H9 (cell line): ENCODE data around the gene NPTX1. TPM values are rescaled to one million over a fixed set of nuclear protein-coding genes. Genes with fewer than 3 reads are reported as not detected.

Experiments
- DNase-seq: peaks from one replicate; pipeline ENCODE4 v3.0.0-alpha.2; 2017
- H2AFZ ChIP-seq: one replicate; pipeline ENCODE4 v1.6.1; 2013; ENCODE audit warnings: mild to moderate bottlenecking, low read length, control low read depth, moderate library complexity
- H2AK5ac ChIP-seq: 2 replicates; pipeline ENCODE4 v1.6.1; 2013; ENCODE audit warnings: low read length, control low read depth, mixed read lengths; ENCODE audit not compliant: insufficient read length
- H2BK120ac ChIP-seq: one replicate; pipeline ENCODE4 v1.6.1; 2013; ENCODE audit warnings: low read depth, mild to moderate bottlenecking, low read length, control low read depth, inconsistent platforms; ENCODE audit not compliant: poor library complexity, severe bottlenecking
- H2BK12ac ChIP-seq: 2 replicates; pipeline ENCODE4 v1.6.1; 2013; ENCODE audit warnings: low read length, control low read depth, mixed read lengths, low read depth; ENCODE audit not compliant: insufficient read length
- H2BK15ac ChIP-seq: 2 replicates; pipeline ENCODE4 v1.6.1; 2013; ENCODE audit warnings: low read depth, low read length, control low read depth
- H2BK20ac ChIP-seq: one replicate; pipeline ENCODE4 v1.6.1; 2013; ENCODE audit warnings: low read depth, mild to moderate bottlenecking, low read length, control low read depth, inconsistent platforms; ENCODE audit not compliant: poor library complexity, severe bottlenecking
- H2BK5ac ChIP-seq: 2 replicates; pipeline ENCODE4 v1.6.1; 2013; ENCODE audit warnings: low read length, control low read depth, mixed read lengths; ENCODE audit not compliant: insufficient read length
- H3K14ac ChIP-seq: 2 replicates; pipeline ENCODE4 v1.6.1; 2013; ENCODE audit warnings: low read length, control low read depth; ENCODE audit not compliant: insufficient read depth
- H3K18ac ChIP-seq: 2 replicates; pipeline ENCODE4 v1.6.1; 2013; ENCODE audit warnings: low read depth, mild to moderate bottlenecking, mixed read lengths, low read length, control low read depth; ENCODE audit not compliant: insufficient read length
- H3K23ac ChIP-seq: 2 replicates; pipeline ENCODE4 v1.6.1; 2013; ENCODE audit warnings: low read length, control low read depth, mixed read lengths, low read depth; ENCODE audit not compliant: insufficient read length
- H3K23me2 ChIP-seq: 2 replicates; pipeline ENCODE4 v1.6.1; 2013; ENCODE audit warnings: low read depth, mild to moderate bottlenecking, mixed read lengths, low read length, control low read depth; ENCODE audit not compliant: insufficient read length, poor library complexity, severe bottlenecking
- H3K27ac ChIP-seq: 2 replicates; pipeline ENCODE4 v1.5.1; 2013; ENCODE audit warnings: low read length, control low read depth, mixed read lengths, low read depth; ENCODE audit not compliant: insufficient read length
- H3K27me3 ChIP-seq: 2 replicates; pipeline ENCODE4 v1.6.1; 2013; ENCODE audit warnings: low read length, control low read depth, inconsistent platforms; ENCODE audit not compliant: insufficient read depth
- H3K4ac ChIP-seq: 2 replicates; pipeline ENCODE4 v1.6.1; 2013; ENCODE audit warnings: low read depth, mild to moderate bottlenecking, control low read depth, inconsistent platforms, low read length, moderate library complexity
- H3K4me1 ChIP-seq: 2 replicates; pipeline ENCODE4 v1.6.1; 2013; ENCODE audit warnings: low read length, control low read depth, inconsistent platforms; ENCODE audit not compliant: insufficient read depth
- H3K4me2 ChIP-seq: 2 replicates; pipeline ENCODE4 v1.6.1; 2013; ENCODE audit warnings: low read length, control low read depth, mixed read lengths; ENCODE audit not compliant: insufficient read length, insufficient read depth
- H3K56ac ChIP-seq: 2 replicates; pipeline ENCODE4 v1.6.1; 2013; ENCODE audit warnings: low read depth, mild to moderate bottlenecking, mixed read lengths, low read length, control low read depth; ENCODE audit not compliant: insufficient read length
- H3K79me1 ChIP-seq: 2 replicates; pipeline ENCODE4 v1.6.1; 2013; ENCODE audit warnings: low read depth, mild to moderate bottlenecking, moderate library complexity, low read length, control low read depth, inconsistent platforms; ENCODE audit not compliant: insufficient read depth, poor library complexity, severe bottlenecking
- H3K79me2 ChIP-seq: 2 replicates; pipeline ENCODE4 v1.6.1; 2013; ENCODE audit warnings: low read length, control low read depth, inconsistent platforms; ENCODE audit not compliant: insufficient read depth
- H3K9ac ChIP-seq: 2 replicates; pipeline ENCODE4 v1.6.1; 2013; ENCODE audit warnings: low read length, control low read depth, mixed read lengths; ENCODE audit not compliant: insufficient read length; ENCODE audit errors: extremely low read depth
- H3K9me3 ChIP-seq: one replicate; pipeline ENCODE4 v1.6.1; 2013; ENCODE audit warnings: low read depth, low read length, inconsistent platforms; ENCODE audit not compliant: control insufficient read depth
- H3T11ph ChIP-seq: one replicate; pipeline ENCODE4 v1.6.1; 2013; ENCODE audit warnings: mild to moderate bottlenecking, low read length, control low read depth, inconsistent platforms
- H4K20me1 ChIP-seq: one replicate; pipeline ENCODE4 v1.6.1; 2013; ENCODE audit not compliant: control insufficient read depth, insufficient read length, insufficient read depth
- H4K5ac ChIP-seq: 2 replicates; pipeline ENCODE4 v1.6.1; 2013; ENCODE audit warnings: low read depth, mild to moderate bottlenecking, mixed read lengths, low read length, control low read depth; ENCODE audit not compliant: insufficient read length
- H4K8ac ChIP-seq: replicated peaks from 2 replicates; pipeline ENCODE4 v1.6.1; 2013; ENCODE audit warnings: low read length, control low read depth, mixed read lengths, low read depth; ENCODE audit not compliant: insufficient read length
- H4K91ac ChIP-seq: 2 replicates; pipeline ENCODE4 v1.6.1; 2013; ENCODE audit warnings: low read depth, mild to moderate bottlenecking, moderate library complexity, mixed read lengths, low read length, control low read depth; ENCODE audit not compliant: insufficient read length
- H3K27ac Mint-ChIP-seq, 3 experiments: 2 replicates in 2 of 3; 3 replicates in 1 of 3; pipeline ENCODE4 v1.8.0; 2020 to 2021; ENCODE audit warnings: mixed read lengths in 3 of 3, mild to moderate bottlenecking in 1 of 3, moderate library complexity in 1 of 3
- H3K27me3 Mint-ChIP-seq: 2 replicates; pipeline ENCODE4 v1.8.0; 2021; ENCODE audit warnings: low read depth, mild to moderate bottlenecking, moderate library complexity, mixed read lengths
- H3K36me3 Mint-ChIP-seq, 3 experiments: 2 replicates in 2 of 3; 3 replicates in 1 of 3; pipeline ENCODE4 v1.8.0; 2020 to 2021; ENCODE audit warnings: low read depth in 3 of 3, mixed read lengths in 3 of 3; ENCODE audit not compliant: insufficient read depth in 1 of 3
- H3K4me1 Mint-ChIP-seq, 2 experiments: 2 replicates each; pipeline ENCODE4 v1.8.0; 2020; ENCODE audit warnings: mixed read lengths in 2 of 2
- H3K4me3 Mint-ChIP-seq, 2 experiments: 2 replicates in 1 of 2; 3 replicates in 1 of 2; pipeline ENCODE4 v1.8.0; 2020 to 2021; ENCODE audit warnings: mild to moderate bottlenecking in 2 of 2, mixed read lengths in 2 of 2, moderate library complexity in 1 of 2
- H3K9me3 Mint-ChIP-seq, 2 experiments: 2 replicates in 1 of 2; 3 replicates in 1 of 2; pipeline ENCODE4 v1.8.0; 2020; ENCODE audit warnings: mild to moderate bottlenecking in 2 of 2, mixed read lengths in 2 of 2, moderate library complexity in 1 of 2
- WGBS: extraction: QIAGEN DNeasy Blood & Tissue Kit; methylation state at CpG from one replicate; pipeline ENCODE4 v1.1.7; 2013; ENCODE audit warnings: missing lambda C conversion rate, low lambda C conversion rate, mixed read lengths; ENCODE audit not compliant: insufficient read length; ENCODE audit errors: extremely low coverage; 5-methylcytosine and 5-hydroxymethylcytosine counted together
- total RNA-seq: library from RNA; stranded (reverse); gene quantifications from 2 replicates; pipeline ENCODE4 v1.2.1, GENCODE V29; 2021
- TF ChIP-seq, protein P1 (sequence below): fragments of 200-600 bp; sonication (generic); conservative IDR thresholded peaks from 3 replicates; pipeline ENCODE4 v1.8.0; 2021; ENCODE audit warnings: antibody characterized with exemption, mild to moderate bottlenecking

Gene NPTX1
- total RNA-seq, 1 experiment from 2014 or later, result 20.5 TPM

DNA sequence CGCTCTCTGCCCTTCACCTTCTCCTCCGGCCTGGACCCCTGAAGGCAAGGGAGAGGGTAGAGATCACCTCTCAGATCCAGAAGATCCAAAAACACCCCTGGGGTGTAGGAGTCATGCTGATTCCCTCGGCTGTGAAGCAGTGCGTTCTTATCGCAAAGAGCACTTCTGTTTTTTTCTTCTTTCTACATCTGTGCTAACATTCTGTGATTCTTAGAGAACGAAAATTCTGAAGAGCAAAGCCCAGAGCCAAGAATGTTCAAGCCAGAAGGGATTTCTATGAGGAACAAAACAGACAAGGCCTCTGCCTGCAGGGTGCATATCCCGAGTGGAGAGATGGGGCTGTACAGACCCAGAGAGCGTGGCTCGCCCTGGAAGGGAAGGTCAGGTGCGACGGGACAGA is 17.2 kb downstream of the NPTX1 start:
- Histone ChIP-seq H4K20me1 (no peaks in the 10 kb centered on the region), H3K79me1 (no peaks in the 10 kb centered on the region), H2BK20ac (no peak overlapping the region), H3K14ac (no peak overlapping the region), H2BK15ac (no peak overlapping the region), H3K9me3 (no peaks in the 10 kb centered on the region), H3K18ac (no peak overlapping the region), H3K23me2 (peaks cover 6% of the 10 kb centered on the region), H3K27me3 (no peaks in the 10 kb centered on the region), H3K27ac (no peak overlapping the region), H3K4me1 (peaks cover 2% of the 10 kb centered on the region; the same call in 1 of the 2 replicates), H2AFZ (no peak overlapping the region), H4K8ac (no peak overlapping the region), H4K91ac (no peak overlapping the region), H4K5ac (no peak overlapping the region), H2BK12ac (no peak overlapping the region), H3K4me2 (no peak overlapping the region), H2BK120ac (no peak overlapping the region), H2AK5ac (no peak overlapping the region), H3K23ac (no peak overlapping the region), H3K9ac (no peak overlapping the region), H2BK5ac (no peak overlapping the region), H3T11ph (no peak overlapping the region), H3K4ac (no peak overlapping the region), H3K79me2 (no peaks in the 10 kb centered on the region), H3K56ac (no peak overlapping the region)
- Mint-ChIP-seq H3K27me3 (peaks cover 76% of the 10 kb centered on the region), H3K9me3 (no peaks in the 10 kb centered on the region; a peak in 1 of 5 replicates), H3K27ac (no peak overlapping the region), H3K4me3 (no peak overlapping the region), H3K36me3 (no peaks in the 10 kb centered on the region), H3K4me1 (peaks cover 9 to 22% of the 10 kb centered on the region in 2 experiments)
- TF ChIP-seq, protein P1, sequence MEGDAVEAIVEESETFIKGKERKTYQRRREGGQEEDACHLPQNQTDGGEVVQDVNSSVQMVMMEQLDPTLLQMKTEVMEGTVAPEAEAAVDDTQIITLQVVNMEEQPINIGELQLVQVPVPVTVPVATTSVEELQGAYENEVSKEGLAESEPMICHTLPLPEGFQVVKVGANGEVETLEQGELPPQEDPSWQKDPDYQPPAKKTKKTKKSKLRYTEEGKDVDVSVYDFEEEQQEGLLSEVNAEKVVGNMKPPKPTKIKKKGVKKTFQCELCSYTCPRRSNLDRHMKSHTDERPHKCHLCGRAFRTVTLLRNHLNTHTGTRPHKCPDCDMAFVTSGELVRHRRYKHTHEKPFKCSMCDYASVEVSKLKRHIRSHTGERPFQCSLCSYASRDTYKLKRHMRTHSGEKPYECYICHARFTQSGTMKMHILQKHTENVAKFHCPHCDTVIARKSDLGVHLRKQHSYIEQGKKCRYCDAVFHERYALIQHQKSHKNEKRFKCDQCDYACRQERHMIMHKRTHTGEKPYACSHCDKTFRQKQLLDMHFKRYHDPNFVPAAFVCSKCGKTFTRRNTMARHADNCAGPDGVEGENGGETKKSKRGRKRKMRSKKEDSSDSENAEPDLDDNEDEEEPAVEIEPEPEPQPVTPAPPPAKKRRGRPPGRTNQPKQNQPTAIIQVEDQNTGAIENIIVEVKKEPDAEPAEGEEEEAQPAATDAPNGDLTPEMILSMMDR, result no peak
- DNase-seq, result no peak
- no CpG with 5 or more reads among the region's 11 CpGs for WGBS
